ENCODE measurements around the gene PDE9A.
"Not testable (repeated sequence)": the region's sequence is repeated elsewhere in the genome, so short reads cannot be mapped to it uniquely, and the experiment has no call there.

PDE9A gene

GRCh38 chr21:42653231-42654061 is at the start of gene PDE9A:
Gene PDE9A (plus strand): TSS chr21:42653621. CDS start chr21:42653815, 194 bp downstream.
- peak; percentile 28 to 60 for DNase-seq

GRCh38 chr21:42607102-42607501 is 46.3 kb upstream of the PDE9A start:
- no peak for DNase-seq

DNA sequence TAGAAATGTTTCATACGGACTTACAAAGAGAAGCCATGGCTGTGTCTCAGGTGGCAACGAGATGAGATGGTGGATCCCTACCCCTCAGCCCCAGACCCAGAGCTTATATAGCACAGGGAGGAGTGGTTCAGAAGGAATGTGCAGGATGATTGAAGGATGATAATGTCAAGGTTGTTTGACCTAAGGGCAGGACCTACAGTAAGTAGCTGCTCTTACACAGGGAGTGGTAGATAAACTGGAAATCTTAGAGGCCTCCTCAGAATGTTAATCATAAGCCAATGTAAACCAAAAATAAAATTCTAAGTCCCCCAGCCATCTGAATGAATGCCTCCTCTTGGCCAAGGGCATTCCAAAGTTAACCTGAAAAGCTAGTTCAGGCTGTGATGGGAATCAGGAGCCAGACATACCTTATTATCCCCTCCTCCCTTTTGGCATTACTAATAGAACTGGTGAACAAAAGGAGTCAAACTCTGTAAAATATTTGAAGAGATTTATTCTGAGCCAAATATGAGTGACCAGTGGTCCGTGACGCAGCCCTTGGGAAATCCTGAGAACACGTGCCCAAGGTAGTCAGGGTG is 45.8 kb upstream of the PDE9A start:
- no peak for DNase-seq

GRCh38 chr21:42608446-42608845 is 45.0 kb upstream of the PDE9A start:
- DNase-seq: no peak

DNA sequence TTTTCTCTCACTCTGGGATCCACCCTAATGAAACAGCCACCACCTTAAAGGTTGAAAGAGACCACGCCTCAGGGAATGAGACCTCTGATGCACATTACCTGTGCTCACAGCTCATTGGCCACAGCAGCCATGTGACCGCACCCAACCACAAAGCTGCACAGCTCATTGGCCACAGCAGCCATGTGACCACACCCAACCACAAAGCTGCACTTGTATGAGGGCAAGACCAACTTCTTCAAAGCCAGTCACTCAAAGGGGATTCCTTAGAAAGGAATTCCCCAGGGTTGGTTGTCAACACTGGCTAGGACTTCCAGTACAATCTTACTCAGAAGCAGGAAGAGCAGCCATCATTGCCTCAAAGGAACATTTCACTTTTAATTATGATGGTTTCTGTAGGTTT is 43.6 kb upstream of the PDE9A start:
- no peak for DNase-seq

- DNase-seq: no peak
Measured at GRCh38 chr21:42611852-42612251, 41.6 kb upstream of the PDE9A start.

DNA sequence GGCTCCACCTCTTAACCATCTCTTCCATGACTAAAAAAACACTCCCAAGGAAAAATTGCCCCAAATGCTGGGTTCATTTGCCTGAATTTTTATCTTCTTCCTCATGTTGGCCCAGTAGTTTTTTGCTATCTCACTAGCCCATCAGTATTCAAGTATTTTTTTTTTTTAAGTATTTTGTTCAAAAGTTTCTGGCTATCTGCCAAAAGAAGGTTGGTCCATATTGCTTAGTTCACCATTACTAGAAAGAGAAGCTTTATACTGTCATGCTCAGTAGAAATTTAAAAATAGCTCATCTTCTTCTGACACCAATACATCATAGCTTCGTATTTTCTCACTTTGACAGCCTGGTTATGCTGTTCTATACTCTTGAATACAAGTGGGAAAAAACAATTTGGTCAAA is 41.0 kb upstream of the PDE9A start:
- no peak for DNase-seq

DNA sequence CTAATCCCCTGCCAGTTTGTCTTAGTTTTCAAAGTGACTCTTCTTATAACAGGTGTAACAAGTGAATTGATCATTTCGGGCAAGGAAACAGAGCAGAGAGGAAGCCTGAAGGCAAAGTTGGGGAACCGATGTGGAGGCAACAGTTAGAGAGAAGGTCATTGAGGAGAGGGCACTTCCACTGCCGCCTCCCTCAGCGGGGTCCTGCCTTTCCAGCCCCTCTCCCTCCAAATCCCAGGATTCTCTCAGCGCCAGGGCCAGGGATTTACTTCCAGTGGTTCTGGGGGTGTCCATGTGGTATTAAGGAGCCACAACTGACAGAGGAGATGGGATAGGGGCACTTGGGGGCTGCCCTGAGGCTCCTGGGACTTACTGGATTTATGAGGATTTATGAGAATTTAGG is 39.7 kb upstream of the PDE9A start:
- DNase-seq: no peak

- no peak for DNase-seq
Measured at GRCh38 chr21:42614396-42614795, 39.0 kb upstream of the PDE9A start.

DNA sequence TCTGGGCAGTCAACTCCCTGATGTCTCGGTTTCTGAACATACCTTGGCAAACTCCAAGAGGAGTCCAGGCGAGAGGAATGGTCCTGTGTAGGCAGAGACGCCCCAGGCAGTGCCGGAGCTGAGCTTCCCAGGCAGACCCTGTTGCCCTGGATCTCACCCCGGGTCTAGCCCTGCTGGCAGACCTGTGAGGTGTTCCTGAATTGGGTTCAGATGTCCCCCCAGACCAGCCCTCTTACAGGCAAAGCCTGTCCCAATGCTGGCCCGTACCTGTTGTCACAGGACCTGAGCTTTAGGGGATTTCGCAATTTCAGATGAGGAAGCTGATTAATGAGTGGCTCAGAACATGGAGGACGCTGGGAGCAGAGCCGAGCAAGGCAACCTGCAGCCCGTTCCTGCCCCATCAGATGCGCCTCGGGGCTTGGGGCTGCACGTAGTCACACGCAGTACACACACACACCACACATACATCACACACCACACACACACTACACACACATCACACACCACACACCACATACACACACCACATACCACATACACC is 38.5 kb upstream of the PDE9A start:
- peak in 1 of 2 experiments; percentile 9 for DNase-seq

DNA sequence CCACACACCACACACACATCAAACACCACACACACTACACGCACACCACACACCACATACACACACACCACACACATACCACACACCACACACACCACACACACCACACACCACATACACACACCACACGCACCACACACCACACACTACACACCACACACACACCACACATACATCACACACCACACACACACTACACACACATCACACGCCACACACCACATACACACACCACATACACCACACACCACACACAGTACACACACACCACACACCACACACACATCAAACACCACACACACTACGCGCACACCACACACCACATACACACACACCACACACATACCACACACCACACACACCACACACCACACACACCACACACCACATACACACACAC is 38.0 kb upstream of the PDE9A start:
- DNase-seq: not testable (repeated sequence)

DNA sequence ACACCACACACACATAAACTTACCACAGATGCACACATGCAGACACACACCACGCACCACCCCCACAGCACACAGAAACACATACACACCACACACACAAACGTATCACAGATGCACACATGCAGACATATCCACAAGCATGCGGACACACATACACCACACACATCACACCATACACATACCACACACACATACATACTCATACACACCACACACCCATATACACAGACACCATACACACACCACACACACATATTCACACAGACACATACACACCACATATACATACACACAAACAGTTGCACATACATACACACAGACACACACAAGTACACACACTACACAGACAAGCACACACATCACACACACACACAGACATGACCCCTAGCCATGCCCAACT is 37.5 kb upstream of the PDE9A start:
- DNase-seq: no peak

DNA sequence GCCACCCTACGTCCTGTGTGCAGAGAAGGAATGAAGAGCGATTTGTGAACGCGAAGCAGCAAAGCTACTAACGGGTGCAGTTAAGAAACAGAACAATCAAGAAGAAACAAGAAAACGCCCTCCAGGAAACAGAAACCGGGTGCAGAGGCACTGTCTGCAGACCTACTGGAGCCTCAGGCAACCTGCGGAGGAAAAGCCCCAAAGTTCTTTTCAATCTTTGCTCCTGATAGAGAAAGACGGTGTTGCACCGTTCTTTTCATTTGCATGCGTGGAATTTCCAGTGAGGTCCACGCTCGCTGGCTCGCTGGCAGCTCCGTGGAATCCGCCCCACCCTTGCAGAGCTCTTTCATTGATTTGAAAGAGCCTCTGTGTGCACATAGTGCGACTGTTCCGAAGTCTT is 37.0 kb upstream of the PDE9A start:
- no peak for DNase-seq

GRCh38 chr21:42616941-42617340 is 36.5 kb upstream of the PDE9A start:
- DNase-seq: no peak

DNA sequence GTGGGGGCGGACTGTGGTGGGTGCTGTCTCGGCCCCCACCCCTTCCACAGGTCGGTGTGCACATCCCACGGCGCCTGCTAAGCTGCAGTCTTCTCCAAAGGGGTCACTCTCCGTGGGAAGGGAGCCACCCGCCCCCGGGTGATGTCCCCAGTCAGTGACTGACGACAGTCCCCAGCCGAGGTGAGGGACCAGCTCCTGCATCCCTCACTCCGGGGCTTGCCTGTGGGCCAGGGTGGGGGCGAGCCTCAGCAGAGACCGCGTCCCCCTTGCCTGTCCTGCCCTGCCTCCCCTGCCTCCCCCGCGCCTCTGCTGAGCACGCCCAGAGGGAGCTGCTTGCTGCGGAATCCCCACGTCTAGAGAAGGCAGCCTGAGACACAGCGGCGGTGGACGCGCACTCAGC is 35.9 kb upstream of the PDE9A start:
- no peak for DNase-seq

DNA sequence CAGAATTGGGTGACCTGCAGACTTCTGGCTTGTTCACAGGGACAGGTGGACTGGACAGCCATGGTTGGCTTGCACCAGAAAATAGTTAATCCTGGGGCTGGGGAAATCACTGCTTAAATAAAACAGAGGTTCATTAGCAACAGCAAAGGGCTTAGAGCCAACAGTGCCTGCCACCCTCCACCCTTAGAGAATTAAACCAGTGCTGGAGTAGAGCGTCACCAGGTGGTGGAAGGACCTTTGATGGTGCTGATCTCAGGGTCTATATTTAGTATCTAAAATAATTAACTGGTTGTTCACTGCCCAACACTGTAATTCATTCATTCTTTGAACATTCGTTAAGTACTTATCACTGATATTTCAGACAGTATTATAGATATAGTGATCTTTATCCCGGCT is 34.7 kb upstream of the PDE9A start:
- DNase-seq: no peak

DNA sequence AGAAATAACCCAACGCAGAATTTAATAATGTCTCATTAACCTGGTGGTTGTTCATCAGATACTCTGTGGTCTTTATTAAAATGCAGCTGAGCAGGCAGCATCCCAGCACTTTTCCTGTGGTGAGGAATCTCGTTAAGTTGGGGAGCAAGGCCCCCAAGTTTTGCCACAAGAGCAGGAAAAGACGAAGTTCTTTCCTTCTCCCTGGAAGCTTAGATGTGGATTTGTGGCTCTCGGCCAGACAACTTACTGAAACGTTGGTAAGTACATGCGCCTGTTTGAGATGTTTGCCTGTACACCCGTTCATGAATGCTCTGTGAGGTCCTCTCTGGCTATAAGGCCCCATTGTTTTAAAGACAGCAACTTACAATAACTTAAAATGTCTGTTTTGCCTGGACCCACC is 34.3 kb upstream of the PDE9A start:
- no peak for DNase-seq

DNA sequence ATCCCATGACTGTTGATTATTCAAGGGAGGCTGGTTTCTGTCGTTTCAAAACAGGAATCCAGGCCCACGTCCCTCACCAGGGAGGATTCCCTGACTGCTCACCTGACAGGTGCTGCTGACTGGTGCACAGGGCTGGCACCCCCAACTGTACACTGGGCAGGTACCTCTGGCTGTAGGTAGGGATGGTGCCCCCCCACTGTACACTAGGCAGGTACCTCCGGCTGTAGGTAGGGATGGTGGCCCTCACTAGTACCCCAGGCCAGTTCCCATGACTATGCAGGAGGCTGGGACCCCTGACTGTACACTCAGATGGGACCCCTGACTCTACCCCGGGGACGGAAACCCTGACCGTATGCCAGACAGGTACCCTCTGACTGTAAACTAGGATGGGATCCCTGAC is 33.6 kb upstream of the PDE9A start:
- DNase-seq: no peak

GRCh38 chr21:42621166-42621818 is 32.1 kb upstream of the PDE9A start:
- no peak for DNase-seq

DNA sequence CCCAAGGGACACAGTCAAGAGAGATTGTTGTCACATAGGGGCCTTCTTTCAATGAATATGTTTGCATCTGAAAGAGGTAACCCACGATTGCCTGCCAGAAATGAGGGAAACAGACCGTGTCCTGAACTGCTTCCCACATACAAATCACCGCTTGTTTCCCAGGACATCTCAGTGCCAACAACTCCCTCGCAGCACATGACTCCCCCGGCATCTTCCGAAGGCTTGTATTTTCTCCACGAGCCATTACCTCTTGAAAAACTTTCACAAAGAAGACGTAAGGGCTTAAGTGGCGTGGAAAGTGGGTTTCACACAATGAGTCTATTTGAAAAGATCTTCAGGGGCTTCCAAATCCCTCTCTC is 31.6 kb upstream of the PDE9A start:
- DNase-seq: no peak

DNA sequence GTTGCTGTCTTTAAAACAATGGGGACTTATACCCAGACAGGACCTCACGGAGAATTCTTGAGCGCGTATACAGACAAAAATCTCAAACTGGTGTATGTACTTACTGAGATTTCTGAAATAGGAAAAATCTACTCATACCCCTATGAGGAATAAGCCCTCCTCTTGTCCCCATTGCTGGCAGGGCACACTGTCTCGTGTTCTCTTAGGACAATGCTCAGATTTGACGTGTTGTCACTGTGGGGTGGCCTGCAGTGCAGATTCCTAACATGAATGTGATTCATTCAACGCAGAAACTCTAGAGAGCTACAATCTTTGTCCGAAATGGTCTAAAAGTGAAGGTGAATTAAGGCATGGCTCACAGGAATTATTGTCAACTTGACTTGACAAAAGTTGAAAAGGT is 31.1 kb upstream of the PDE9A start:
- DNase-seq: no peak

DNA sequence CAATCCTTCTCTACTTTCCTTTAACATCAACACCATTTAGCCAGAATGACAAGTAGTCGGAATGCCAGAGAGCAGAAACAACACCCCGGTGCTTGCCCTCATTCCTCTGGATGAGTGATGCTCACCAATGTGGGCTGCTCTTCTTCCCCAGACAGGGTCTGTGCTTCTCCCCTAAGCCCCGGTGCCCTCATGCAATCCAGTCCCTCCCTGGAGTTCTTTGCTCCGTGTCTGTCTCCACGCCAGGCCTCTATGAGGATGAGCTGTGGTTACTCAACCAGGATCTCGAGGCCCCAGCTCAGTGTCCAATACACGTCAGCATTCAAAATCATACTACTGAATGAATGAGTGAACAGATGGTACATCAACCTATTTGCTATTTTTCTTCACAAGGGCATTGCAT is 29.7 kb upstream of the PDE9A start:
- DNase-seq: no peak

GRCh38 chr21:42624095-42624790 is 29.2 kb upstream of the PDE9A start:
- DNase-seq: no peak

Data from NCI-H524 (cell line).